Measurements from ENCODE around the gene MLYCD.

DNA sequence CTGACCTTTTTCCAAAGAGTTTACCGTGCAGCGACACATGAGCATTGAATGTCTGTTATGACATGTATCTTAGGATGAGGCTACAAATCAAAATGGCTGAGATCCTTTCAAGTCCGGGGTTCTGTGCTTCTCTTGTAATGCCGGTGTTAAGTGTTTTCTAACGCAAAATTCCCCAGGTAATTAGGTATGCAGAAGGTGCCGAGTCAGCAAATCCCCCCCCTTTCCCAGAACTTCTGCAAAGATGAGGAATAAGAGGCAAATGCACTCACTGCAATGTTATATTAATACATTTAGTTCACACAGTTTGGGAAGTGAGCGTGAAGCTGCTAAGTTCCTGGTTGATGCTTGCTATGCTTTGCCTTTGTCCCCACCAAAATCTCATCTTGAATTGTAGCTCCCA lies 36.3 kb upstream of the MLYCD start:
- TF ChIP-seq, protein P1, sequence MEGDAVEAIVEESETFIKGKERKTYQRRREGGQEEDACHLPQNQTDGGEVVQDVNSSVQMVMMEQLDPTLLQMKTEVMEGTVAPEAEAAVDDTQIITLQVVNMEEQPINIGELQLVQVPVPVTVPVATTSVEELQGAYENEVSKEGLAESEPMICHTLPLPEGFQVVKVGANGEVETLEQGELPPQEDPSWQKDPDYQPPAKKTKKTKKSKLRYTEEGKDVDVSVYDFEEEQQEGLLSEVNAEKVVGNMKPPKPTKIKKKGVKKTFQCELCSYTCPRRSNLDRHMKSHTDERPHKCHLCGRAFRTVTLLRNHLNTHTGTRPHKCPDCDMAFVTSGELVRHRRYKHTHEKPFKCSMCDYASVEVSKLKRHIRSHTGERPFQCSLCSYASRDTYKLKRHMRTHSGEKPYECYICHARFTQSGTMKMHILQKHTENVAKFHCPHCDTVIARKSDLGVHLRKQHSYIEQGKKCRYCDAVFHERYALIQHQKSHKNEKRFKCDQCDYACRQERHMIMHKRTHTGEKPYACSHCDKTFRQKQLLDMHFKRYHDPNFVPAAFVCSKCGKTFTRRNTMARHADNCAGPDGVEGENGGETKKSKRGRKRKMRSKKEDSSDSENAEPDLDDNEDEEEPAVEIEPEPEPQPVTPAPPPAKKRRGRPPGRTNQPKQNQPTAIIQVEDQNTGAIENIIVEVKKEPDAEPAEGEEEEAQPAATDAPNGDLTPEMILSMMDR (IDR thresholded peaks at IDR 0.05; ENCODE audit: poor library complexity, severe bottlenecking), result no peak
- TF ChIP-seq EP300 (conservative IDR thresholded peaks at IDR 0.05; ENCODE audit: poor library complexity, severe bottlenecking) (no peak), TAF1 (IDR thresholded peaks at IDR 0.05; ENCODE audit: low read depth) (no peak)
- TF ChIP-seq, protein P2, sequence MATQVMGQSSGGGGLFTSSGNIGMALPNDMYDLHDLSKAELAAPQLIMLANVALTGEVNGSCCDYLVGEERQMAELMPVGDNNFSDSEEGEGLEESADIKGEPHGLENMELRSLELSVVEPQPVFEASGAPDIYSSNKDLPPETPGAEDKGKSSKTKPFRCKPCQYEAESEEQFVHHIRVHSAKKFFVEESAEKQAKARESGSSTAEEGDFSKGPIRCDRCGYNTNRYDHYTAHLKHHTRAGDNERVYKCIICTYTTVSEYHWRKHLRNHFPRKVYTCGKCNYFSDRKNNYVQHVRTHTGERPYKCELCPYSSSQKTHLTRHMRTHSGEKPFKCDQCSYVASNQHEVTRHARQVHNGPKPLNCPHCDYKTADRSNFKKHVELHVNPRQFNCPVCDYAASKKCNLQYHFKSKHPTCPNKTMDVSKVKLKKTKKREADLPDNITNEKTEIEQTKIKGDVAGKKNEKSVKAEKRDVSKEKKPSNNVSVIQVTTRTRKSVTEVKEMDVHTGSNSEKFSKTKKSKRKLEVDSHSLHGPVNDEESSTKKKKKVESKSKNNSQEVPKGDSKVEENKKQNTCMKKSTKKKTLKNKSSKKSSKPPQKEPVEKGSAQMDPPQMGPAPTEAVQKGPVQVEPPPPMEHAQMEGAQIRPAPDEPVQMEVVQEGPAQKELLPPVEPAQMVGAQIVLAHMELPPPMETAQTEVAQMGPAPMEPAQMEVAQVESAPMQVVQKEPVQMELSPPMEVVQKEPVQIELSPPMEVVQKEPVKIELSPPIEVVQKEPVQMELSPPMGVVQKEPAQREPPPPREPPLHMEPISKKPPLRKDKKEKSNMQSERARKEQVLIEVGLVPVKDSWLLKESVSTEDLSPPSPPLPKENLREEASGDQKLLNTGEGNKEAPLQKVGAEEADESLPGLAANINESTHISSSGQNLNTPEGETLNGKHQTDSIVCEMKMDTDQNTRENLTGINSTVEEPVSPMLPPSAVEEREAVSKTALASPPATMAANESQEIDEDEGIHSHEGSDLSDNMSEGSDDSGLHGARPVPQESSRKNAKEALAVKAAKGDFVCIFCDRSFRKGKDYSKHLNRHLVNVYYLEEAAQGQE (IDR thresholded peaks at IDR 0.05; ENCODE audit: borderline replicate concordance), result no peak

Measured in neural cell (in vitro differentiated cells).